GM12872 (cell line): ENCODE results near the gene SLC2A11.

Experiments used
- TF ChIP-seq, protein P1 (sequence below): IDR thresholded peaks from 3 replicates; pipeline ENCODE4 v1.5.1; 2011; ENCODE audit warnings: low read depth, mild to moderate bottlenecking, low read length, moderate library complexity; ENCODE audit not compliant: insufficient read depth

Gene SLC2A11

DNA sequence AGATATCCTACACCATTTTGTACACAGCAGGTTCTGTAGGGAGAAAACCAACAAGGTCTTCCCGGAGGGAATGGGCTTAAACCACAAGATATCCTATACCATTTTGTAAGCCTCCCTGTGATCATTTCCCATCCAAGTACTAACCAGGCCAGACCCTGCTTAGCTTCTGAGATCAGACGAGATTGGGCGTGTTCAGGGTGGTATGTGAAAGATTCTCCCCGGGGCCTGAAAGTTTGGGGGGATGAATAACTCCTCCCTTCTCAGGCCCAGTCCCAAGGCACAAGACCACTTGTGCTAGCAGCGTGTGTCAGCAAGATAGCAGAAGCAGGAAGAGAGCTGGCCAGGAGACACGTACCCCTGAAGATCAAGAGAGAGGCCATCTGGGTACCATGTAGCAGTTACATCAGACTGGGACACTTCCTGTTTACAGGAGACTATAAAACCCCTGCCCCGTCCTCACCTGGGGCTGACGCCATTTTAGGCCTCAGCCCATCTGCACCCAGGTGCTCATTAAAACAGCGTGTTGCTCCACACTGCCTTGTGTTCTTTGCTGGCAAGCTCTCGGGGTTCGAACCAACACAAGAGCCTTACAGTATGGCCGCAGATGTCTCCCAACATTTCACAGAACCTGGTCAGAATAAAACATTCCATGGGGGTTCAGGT lies 53.8 kb downstream of the SLC2A11 start:
- TF ChIP-seq, protein P1, sequence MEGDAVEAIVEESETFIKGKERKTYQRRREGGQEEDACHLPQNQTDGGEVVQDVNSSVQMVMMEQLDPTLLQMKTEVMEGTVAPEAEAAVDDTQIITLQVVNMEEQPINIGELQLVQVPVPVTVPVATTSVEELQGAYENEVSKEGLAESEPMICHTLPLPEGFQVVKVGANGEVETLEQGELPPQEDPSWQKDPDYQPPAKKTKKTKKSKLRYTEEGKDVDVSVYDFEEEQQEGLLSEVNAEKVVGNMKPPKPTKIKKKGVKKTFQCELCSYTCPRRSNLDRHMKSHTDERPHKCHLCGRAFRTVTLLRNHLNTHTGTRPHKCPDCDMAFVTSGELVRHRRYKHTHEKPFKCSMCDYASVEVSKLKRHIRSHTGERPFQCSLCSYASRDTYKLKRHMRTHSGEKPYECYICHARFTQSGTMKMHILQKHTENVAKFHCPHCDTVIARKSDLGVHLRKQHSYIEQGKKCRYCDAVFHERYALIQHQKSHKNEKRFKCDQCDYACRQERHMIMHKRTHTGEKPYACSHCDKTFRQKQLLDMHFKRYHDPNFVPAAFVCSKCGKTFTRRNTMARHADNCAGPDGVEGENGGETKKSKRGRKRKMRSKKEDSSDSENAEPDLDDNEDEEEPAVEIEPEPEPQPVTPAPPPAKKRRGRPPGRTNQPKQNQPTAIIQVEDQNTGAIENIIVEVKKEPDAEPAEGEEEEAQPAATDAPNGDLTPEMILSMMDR: no peak

DNA sequence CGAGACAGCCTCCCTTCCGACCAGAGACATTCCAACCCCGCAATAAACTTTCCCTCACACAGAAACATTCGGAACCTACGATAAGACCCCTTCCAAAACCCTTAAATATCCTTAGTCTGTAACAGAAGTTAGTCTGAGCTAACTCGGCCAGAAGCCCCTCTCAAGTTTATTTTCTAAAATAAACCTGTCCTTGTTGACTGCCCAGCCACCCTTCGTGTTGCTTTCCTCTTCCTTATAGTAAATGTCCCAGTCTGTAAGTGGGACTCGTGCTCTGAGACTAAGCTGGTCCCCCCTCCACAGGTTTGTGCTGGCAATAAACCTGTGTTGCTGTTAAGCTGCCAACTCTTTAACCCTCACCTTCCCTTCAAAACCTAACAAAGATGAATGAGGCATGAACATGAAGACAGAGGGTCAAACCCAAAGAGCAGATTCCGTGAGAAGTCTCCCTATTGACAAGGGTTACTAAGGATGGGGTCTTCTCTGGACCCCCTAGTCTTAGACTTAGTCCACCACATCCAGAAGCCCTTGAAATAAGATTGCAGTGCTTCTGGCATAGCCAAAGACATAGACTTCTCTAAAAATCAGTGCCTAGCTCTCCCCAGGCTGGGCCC lies 54.7 kb downstream of the SLC2A11 start:
- TF ChIP-seq, protein P1: no peak

DNA sequence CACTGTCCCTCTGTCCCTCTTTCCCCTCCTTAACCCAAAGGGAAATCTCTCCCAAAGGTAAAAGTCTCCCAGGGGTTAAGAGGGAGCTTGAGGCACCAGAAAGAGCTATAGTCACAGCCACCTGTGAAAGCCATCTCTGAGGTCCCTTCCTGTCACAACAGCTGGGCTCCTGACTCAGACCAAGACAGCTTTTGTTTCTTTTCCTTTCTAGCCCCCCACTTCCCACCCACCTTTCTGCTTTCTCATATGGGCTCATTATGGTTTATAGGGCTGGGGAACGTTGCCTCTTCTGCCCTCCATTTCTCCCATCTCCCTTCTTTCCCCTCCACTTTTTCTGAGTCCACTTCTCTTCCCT lies 55.6 kb downstream of the SLC2A11 start:
- TF ChIP-seq, protein P1: no peak

DNA sequence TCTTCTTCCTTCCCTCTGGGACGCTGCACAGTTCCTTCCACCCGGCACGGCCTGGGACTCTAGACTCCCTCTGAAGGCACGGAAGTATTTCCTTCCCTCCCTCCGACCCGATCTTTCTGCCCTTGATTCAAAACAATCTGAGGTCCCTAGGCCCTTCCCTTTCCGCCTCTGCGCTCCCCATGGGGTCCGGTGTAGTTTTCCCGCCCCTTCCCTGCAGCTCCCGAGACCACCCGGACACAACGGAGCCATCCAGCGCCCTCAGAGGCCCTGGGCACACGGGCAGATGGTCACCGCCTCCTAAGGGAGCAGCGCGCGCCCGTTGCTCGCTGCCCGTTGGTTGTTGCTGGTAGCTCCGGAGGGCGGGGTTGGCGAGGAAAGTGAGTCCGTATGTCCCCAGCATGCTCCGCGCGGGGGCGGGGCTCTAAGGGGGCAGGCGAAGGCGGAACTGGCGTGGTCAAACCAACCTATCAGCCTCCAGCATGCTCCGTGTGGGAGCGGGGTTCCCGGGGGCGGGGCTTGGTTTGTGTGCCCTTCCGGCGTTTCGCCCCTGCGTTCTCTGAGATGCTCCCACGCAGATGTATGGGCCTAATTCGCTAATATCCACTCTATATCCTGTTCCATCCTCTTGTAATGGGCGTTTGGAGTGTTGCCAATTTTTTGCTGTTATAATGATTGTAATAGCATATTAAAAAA lies 56.1 kb downstream of the SLC2A11 start:
- TF ChIP-seq, protein P1: no peak

DNA sequence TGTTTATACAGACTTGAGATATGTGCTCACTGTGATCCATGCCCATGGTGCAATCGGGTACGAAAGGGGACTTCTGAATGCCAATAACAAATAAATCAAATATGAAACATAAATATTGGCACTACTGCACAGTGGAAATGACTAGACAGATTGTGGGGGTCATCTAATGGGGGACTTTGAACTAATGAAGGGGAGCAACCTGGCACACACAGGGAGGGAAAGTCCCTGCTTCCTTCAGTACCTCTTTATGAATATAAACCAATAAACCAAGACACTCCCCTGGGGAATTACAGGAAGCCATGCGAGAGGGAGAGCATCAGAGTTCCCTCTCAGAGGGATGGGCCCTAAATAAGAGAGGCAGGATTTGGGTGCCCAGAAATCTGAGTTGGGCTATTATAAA lies 57.6 kb downstream of the SLC2A11 start:
- TF ChIP-seq, protein P1: no peak

DNA sequence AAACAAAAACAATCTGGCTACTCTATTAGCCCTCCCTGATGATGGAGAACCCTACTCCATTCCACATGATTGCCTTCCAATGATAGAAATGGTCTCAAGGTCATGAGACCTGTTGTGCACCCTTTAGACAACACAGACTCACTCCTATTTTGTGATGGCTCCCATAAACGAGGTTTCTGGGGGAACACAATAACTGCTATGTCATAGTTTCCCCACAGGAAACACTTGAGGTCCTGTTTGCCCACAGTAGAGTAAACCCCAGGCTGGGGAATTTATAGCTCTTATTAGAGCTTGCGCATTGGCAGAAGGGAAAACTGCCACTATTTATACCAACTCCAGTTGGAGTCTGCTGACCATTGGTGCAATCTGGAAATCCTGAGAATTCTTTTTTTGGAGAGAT lies 65.2 kb downstream of the SLC2A11 start:
- TF ChIP-seq, protein P1: no peak

DNA sequence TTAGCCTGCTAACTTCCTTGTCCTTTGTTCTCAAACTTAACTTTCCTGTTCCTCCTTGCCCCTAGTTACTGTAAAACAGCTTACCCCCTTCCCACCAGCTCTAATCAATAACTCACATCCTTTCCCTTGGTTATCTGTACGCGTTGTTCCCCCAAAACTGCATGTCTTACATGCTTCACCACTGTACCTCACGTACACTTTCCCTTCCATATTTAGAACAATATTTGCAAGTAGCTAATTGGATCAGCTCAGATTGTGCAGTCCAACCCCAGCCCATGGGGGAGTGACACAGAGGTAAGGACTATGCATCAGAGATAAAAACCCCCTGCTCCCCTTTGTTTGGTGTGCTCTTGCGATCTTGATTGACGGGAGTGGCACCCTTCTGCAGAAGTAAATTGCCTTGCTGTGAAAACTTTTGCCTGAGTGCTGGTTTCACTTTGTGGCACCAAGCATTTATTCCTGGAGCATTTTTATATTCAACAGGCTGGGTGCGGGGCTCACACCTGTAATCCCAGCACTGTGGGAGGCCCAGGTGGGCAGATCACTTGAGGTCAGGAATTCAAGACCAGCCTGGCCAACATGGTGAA lies 67.4 kb downstream of the SLC2A11 start:
- TF ChIP-seq, protein P1: no peak
